NK-92 (cell line): ENCODE measurements around the gene ADAMTS9.

Experiments
- DNase-seq: peaks from one replicate; lab custom pipeline; 2025; ENCODE audit not compliant: unreplicated experiment; lab: John Stamatoyannopoulos, UW

The ADAMTS9 gene

GRCh38 chr3:64578062-64578770 lies 109.6 kb downstream of the ADAMTS9 start:
- DNase-seq: no peak

- no peak for DNase-seq
Observed at GRCh38 chr3:64576211-64576775, 111.5 kb downstream of the ADAMTS9 start.

- DNase-seq: no peak
Observed at GRCh38 chr3:64575211-64575844, 112.5 kb downstream of the ADAMTS9 start.

- no peak for DNase-seq
Observed at GRCh38 chr3:64574194-64574593, 113.6 kb downstream of the ADAMTS9 start.

- DNase-seq: no peak
Observed at GRCh38 chr3:64571982-64572381, 115.8 kb downstream of the ADAMTS9 start.

- no peak for DNase-seq
Observed at GRCh38 chr3:64568895-64569517, 118.8 kb downstream of the ADAMTS9 start.

GRCh38 chr3:64566859-64567258 lies 120.9 kb downstream of the ADAMTS9 start:
- no peak for DNase-seq

GRCh38 chr3:64563751-64564150 lies 124.0 kb downstream of the ADAMTS9 start:
- DNase-seq: no peak

GRCh38 chr3:64561868-64562267 lies 125.9 kb downstream of the ADAMTS9 start:
- no peak for DNase-seq

- DNase-seq: no peak
Observed at GRCh38 chr3:64561325-64561843, 126.4 kb downstream of the ADAMTS9 start.

GRCh38 chr3:64560791-64561190 lies 127.0 kb downstream of the ADAMTS9 start:
- no peak for DNase-seq

- no peak for DNase-seq
Observed at GRCh38 chr3:64559588-64559987, 128.2 kb downstream of the ADAMTS9 start.

GRCh38 chr3:64556046-64556445 lies 131.8 kb downstream of the ADAMTS9 start:
- DNase-seq: no peak

GRCh38 chr3:64555351-64555750 lies 132.4 kb downstream of the ADAMTS9 start:
- no peak for DNase-seq

GRCh38 chr3:64554096-64554920 lies 133.5 kb downstream of the ADAMTS9 start:
- no peak for DNase-seq

GRCh38 chr3:64552966-64553365 lies 134.8 kb downstream of the ADAMTS9 start:
- DNase-seq: no peak

- DNase-seq: no peak
Observed at GRCh38 chr3:64552160-64552559, 135.6 kb downstream of the ADAMTS9 start.

- DNase-seq: no peak
Observed at GRCh38 chr3:64551697-64552096, 136.1 kb downstream of the ADAMTS9 start.

GRCh38 chr3:64550745-64551144 lies 137.1 kb downstream of the ADAMTS9 start:
- no peak for DNase-seq

GRCh38 chr3:64549869-64550268 lies 137.9 kb downstream of the ADAMTS9 start:
- DNase-seq: no peak
